GM19193 (cell line): ENCODE measurements around the gene IL3RA.

Source experiments
- POLR2A ChIP-seq: IDR thresholded peaks from 4 replicates; pipeline ENCODE4 v1.6.1; 2011; ENCODE audit not compliant: insufficient read depth, insufficient read length; ENCODE audit errors: extremely low read depth

The IL3RA gene

GRCh38 chrX:1360171-1360570 is 23.6 kb downstream of the IL3RA start:
- TF ChIP-seq POLR2A = no peak

GRCh38 chrX:1361275-1361674 is 24.7 kb downstream of the IL3RA start:
- no peak for TF ChIP-seq POLR2A

- TF ChIP-seq POLR2A = no peak
Measured at GRCh38 chrX:1361910-1362309, 25.3 kb downstream of the IL3RA start.

- TF ChIP-seq POLR2A = no peak
Measured at GRCh38 chrX:1368385-1368698, 31.8 kb downstream of the IL3RA start.

- TF ChIP-seq POLR2A = no peak
Measured at GRCh38 chrX:1378306-1378759, 41.7 kb downstream of the IL3RA start.

GRCh38 chrX:1380672-1381233 is 44.2 kb downstream of the IL3RA start:
- peak; percentile 12 for TF ChIP-seq POLR2A

GRCh38 chrX:1384658-1385252 is 48.2 kb downstream of the IL3RA start:
- TF ChIP-seq POLR2A = peak; percentile 42

- peak; percentile 42 for TF ChIP-seq POLR2A
Measured at GRCh38 chrX:1385253-1386223, 49.0 kb downstream of the IL3RA start.

GRCh38 chrX:1386338-1387127 is 49.9 kb downstream of the IL3RA start:
- no peak for TF ChIP-seq POLR2A

GRCh38 chrX:1387141-1387776 is 50.7 kb downstream of the IL3RA start:
- TF ChIP-seq POLR2A = no peak

- no peak for TF ChIP-seq POLR2A
Measured at GRCh38 chrX:1388651-1389050, 52.1 kb downstream of the IL3RA start.

GRCh38 chrX:1389181-1389992 is 52.8 kb downstream of the IL3RA start:
- TF ChIP-seq POLR2A = no peak

- no peak for TF ChIP-seq POLR2A
Measured at GRCh38 chrX:1389993-1390285, 53.4 kb downstream of the IL3RA start.
